ENCODE data around the gene TM7SF2.

DNA sequence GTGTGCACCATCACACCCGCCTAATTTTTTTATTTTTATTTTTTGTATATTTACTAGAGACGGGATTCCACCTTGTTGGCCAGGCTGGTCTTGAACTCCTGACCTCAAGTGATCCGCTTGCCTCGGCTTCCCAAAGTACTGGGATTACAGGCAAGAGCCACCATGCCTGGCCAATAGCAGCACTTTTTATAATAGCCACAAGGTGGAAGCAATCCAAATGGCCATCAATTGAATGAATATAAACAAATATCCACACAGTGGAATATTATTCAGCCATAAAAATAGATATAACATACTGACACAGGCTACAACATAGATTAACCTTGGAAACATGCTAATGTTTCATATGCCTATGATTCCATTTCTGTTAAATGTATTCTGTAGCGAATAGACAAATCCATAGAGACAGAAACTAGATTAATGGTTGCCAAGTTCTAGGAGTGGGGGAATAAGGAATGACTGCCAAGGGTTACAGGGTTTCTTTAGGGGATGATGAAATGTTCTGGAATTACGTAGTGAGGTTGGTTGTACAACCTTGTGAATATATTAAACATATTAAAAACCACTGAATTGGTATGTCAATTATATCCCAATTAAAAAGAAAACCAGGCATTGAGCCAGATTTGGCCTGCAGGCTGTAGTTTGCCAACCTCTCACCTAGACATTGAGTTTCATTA is 10.9 kb upstream of the TM7SF2 start:
- TF ChIP-seq, protein P1, sequence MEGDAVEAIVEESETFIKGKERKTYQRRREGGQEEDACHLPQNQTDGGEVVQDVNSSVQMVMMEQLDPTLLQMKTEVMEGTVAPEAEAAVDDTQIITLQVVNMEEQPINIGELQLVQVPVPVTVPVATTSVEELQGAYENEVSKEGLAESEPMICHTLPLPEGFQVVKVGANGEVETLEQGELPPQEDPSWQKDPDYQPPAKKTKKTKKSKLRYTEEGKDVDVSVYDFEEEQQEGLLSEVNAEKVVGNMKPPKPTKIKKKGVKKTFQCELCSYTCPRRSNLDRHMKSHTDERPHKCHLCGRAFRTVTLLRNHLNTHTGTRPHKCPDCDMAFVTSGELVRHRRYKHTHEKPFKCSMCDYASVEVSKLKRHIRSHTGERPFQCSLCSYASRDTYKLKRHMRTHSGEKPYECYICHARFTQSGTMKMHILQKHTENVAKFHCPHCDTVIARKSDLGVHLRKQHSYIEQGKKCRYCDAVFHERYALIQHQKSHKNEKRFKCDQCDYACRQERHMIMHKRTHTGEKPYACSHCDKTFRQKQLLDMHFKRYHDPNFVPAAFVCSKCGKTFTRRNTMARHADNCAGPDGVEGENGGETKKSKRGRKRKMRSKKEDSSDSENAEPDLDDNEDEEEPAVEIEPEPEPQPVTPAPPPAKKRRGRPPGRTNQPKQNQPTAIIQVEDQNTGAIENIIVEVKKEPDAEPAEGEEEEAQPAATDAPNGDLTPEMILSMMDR (IDR thresholded peaks at IDR 0.05; ENCODE audit: low read length), result peak; percentile 20
- TF ChIP-seq EZH2 (optimal IDR thresholded peaks at IDR 0.05; ENCODE audit: low read depth, low read length), result no peak

Data from MM.1S (cell line).